Erythroblast (primary cell): ENCODE results near the gene TRPC6.

Experiments used
- GATA1 ChIP-seq: IDR thresholded peaks from 2 replicates; pipeline ENCODE4 v1.6.1; 2011; ENCODE audit warnings: low read depth, mild to moderate bottlenecking, control low read depth, low read length, moderate library complexity
- POLR2A ChIP-seq: IDR thresholded peaks from 2 replicates; pipeline ENCODE4 v1.6.1; 2011; ENCODE audit warnings: mild to moderate bottlenecking, low read length

GRCh38 chr11:101433151-101433550 is 150.7 kb downstream of the TRPC6 start:
- TF ChIP-seq POLR2A (no peak), GATA1 (no peak)
